Neuronal stem cell (in vitro differentiated cells): Measurements from ENCODE around the gene NPC2.

Experiments used
- DNase-seq: peaks from one replicate; pipeline ENCODE4 v3.0.0-alpha.2; 2013; ENCODE audit warnings: low spot score
- H2AFZ ChIP-seq: one replicate; pipeline ENCODE4 v1.6.1; 2013; ENCODE audit warnings: mild to moderate bottlenecking, low read length, inconsistent platforms
- H2AK5ac ChIP-seq: 2 replicates; pipeline ENCODE4 v1.6.1; 2013; ENCODE audit warnings: low read depth, mild to moderate bottlenecking, inconsistent platforms, low read length, moderate library complexity, mixed read lengths
- H2BK120ac ChIP-seq: 2 replicates; pipeline ENCODE4 v1.6.1; 2013; ENCODE audit warnings: low read depth, mild to moderate bottlenecking, inconsistent platforms, low read length, moderate library complexity, mixed read lengths
- H2BK12ac ChIP-seq: one replicate; pipeline ENCODE4 v1.6.1; 2013; ENCODE audit warnings: low read length, inconsistent platforms
- H2BK15ac ChIP-seq: 2 replicates; pipeline ENCODE4 v1.6.1; 2013; ENCODE audit warnings: mild to moderate bottlenecking, low read length, inconsistent platforms, mixed read lengths
- H2BK5ac ChIP-seq: one replicate; pipeline ENCODE4 v1.6.1; 2013; ENCODE audit warnings: inconsistent platforms, mild to moderate bottlenecking, low read length, moderate library complexity
- H3K14ac ChIP-seq: one replicate; pipeline ENCODE4 v1.6.1; 2013; ENCODE audit warnings: low read length, inconsistent platforms
- H3K18ac ChIP-seq: 2 replicates; pipeline ENCODE4 v1.6.1; 2013; ENCODE audit warnings: low read length, inconsistent platforms
- H3K23ac ChIP-seq: 2 replicates; pipeline ENCODE4 v1.6.1; 2013; ENCODE audit warnings: low read depth, mild to moderate bottlenecking, mixed read lengths, low read length, inconsistent platforms; ENCODE audit not compliant: poor library complexity
- H3K27ac ChIP-seq: replicated peaks from 3 replicates; pipeline ENCODE4 v1.5.1; 2013; ENCODE audit warnings: low read length, inconsistent platforms
- H3K27me3 ChIP-seq, 3 experiments: 2 replicates each; pipeline ENCODE4 v1.6.1; 2013; ENCODE audit warnings: low read length in 3 of 3, mild to moderate bottlenecking in 2 of 3, inconsistent platforms in 1 of 3, low read depth in 1 of 3, mixed read lengths in 1 of 3, moderate library complexity in 1 of 3; ENCODE audit not compliant: control insufficient read depth in 3 of 3, insufficient read depth in 3 of 3
- H3K36me3 ChIP-seq, 2 donors: replicated peaks in 1 of 2; 2 replicates each; pipeline ENCODE4 v1.6.1; 2013; ENCODE audit warnings: low read length in 2 of 2; ENCODE audit not compliant: control insufficient read depth in 2 of 2, insufficient read depth in 2 of 2
- H3K4ac ChIP-seq: 2 replicates; pipeline ENCODE4 v1.6.1; 2013; ENCODE audit warnings: inconsistent platforms, mild to moderate bottlenecking, low read length, moderate library complexity
- H3K4me1 ChIP-seq, 2 donors: 1 replicate in 1 of 2; 2 replicates in 1 of 2; pipeline ENCODE4 v1.6.1; 2013; ENCODE audit warnings: low read length in 2 of 2, low read depth in 1 of 2; ENCODE audit not compliant: control insufficient read depth in 2 of 2, insufficient read depth in 1 of 2
- H3K4me2 ChIP-seq: one replicate; pipeline ENCODE4 v1.6.1; 2013; ENCODE audit warnings: mild to moderate bottlenecking, low read length, inconsistent platforms; ENCODE audit not compliant: insufficient read depth, poor library complexity, severe bottlenecking
- H3K4me3 ChIP-seq, 2 donors: 2 replicates each; pipeline ENCODE4 v1.5.1; 2013; ENCODE audit warnings: low read length in 2 of 2, mild to moderate bottlenecking in 2 of 2, inconsistent platforms in 1 of 2, moderate library complexity in 1 of 2
- H3K79me1 ChIP-seq: one replicate; pipeline ENCODE4 v1.6.1; 2013; ENCODE audit warnings: low read depth, mild to moderate bottlenecking, inconsistent platforms, low read length, moderate library complexity
- H3K9ac ChIP-seq: one replicate; pipeline ENCODE4 v1.6.1; 2013; ENCODE audit warnings: mild to moderate bottlenecking, low read depth, low read length, inconsistent platforms; ENCODE audit not compliant: poor library complexity
- H3K9me3 ChIP-seq, 2 donors: replicated peaks in 1 of 2; 2 replicates each; pipeline versions ENCODE3 to v1.6.1; 2013; ENCODE audit warnings: low read length in 2 of 2, mild to moderate bottlenecking in 2 of 2, inconsistent platforms in 1 of 2, low read depth in 1 of 2, mixed read lengths in 1 of 2, moderate library complexity in 1 of 2; ENCODE audit not compliant: control insufficient read depth in 2 of 2, insufficient read depth in 1 of 2
- H4K8ac ChIP-seq: one replicate; pipeline ENCODE4 v1.6.1; 2013; ENCODE audit warnings: low read depth, mild to moderate bottlenecking, inconsistent platforms, low read length, moderate library complexity
- H4K91ac ChIP-seq: one replicate; pipeline ENCODE4 v1.6.1; 2013; ENCODE audit warnings: low read length, low read depth, mild to moderate bottlenecking, inconsistent platforms; ENCODE audit not compliant: poor library complexity
- WGBS, 2 donors: extraction: QIAGEN DNeasy Blood & Tissue Kit; methylation state at CpG; one replicate each; pipeline ENCODE4 v1.1.7; 2013; ENCODE audit warnings: missing lambda C conversion rate in 2 of 2, mixed read lengths in 1 of 2; ENCODE audit not compliant: insufficient read length in 2 of 2, insufficient replicate concordance in 1 of 2; ENCODE audit errors: extremely low coverage in 2 of 2; 5-methylcytosine and 5-hydroxymethylcytosine counted together

Gene NPC2

GRCh38 chr14:74462993-74463392 lies 30.1 kb downstream of the NPC2 start:
- no peak overlapping the region for H2AFZ ChIP-seq
- H2BK15ac ChIP-seq, result no peak overlapping the region
- H4K8ac ChIP-seq, result no peak overlapping the region
- no peak overlapping the region for H3K4ac ChIP-seq
- H2BK12ac ChIP-seq, result no peak overlapping the region
- no peak overlapping the region for H3K23ac ChIP-seq
- no peak overlapping the region for H3K4me3 ChIP-seq
- no peak overlapping the region for H2AK5ac ChIP-seq
- no peaks in the 10 kb centered on the region for H3K36me3 ChIP-seq
- no peak overlapping the region for H4K91ac ChIP-seq
- no CpG with 5 or more reads among the region's 3 CpGs for WGBS, 2 donors
- no peak overlapping the region for H3K14ac ChIP-seq
- no peak overlapping the region for H3K9ac ChIP-seq
- no peaks in the 10 kb centered on the region for H3K9me3 ChIP-seq
- no peak overlapping the region for H2BK5ac ChIP-seq
- no peak overlapping the region for H3K27ac ChIP-seq
- no peak overlapping the region for H3K4me2 ChIP-seq
- H3K18ac ChIP-seq, result no peak overlapping the region
- H3K4me1 ChIP-seq, result peaks cover 0 to 7% of the 10 kb centered on the region in 2 donors
- peaks cover 0 to 13% (median 0%) of the 10 kb centered on the region in 3 experiments for H3K27me3 ChIP-seq
- no peak for DNase-seq
- H2BK120ac ChIP-seq, result no peak overlapping the region
- no peaks in the 10 kb centered on the region for H3K79me1 ChIP-seq

DNA sequence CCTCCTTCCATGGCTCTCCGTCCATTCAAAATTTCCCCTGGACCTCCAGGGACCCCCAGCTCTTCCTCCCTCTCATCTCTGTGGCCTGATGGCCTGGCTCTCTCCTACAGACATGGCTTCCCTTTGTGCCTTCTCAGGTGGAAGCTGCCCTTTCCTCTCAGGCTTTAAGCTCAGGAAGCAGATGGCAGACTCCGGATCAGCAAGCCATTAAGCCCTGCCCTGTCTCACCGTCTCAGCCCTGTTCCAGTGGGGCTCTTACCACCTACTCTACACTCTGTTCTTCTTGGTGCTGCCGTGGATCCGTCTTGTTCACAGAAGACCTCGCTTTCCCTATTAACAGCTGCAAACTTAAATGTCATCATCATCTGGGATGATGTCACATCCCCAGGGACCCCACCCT lies 33.1 kb downstream of the NPC2 start:
- no peak overlapping the region for H2BK12ac ChIP-seq
- no peak overlapping the region for H3K9ac ChIP-seq
- no peak overlapping the region for H3K23ac ChIP-seq
- H2BK5ac ChIP-seq, result no peak overlapping the region
- no peak overlapping the region for H3K4me3 ChIP-seq
- H4K91ac ChIP-seq, result no peak overlapping the region
- peaks cover 0 to 16% of the 10 kb centered on the region in 2 donors for H3K4me1 ChIP-seq
- H4K8ac ChIP-seq, result no peak overlapping the region
- no peaks in the 10 kb centered on the region for H3K79me1 ChIP-seq
- no peak overlapping the region for H3K27ac ChIP-seq
- no peak overlapping the region for H3K14ac ChIP-seq
- H3K4me2 ChIP-seq, result no peak overlapping the region
- DNase-seq, result no peak
- no peak overlapping the region for H2BK15ac ChIP-seq
- H3K9me3 ChIP-seq, result peaks cover 0 to 2% of the 10 kb centered on the region in 2 donors
- no CpG with 5 or more reads among the region's 6 CpGs for WGBS, 2 donors
- H3K4ac ChIP-seq, result no peak overlapping the region
- H2AK5ac ChIP-seq, result no peak overlapping the region
- H2AFZ ChIP-seq, result peak overlapping the region; percentile 58
- H3K18ac ChIP-seq, result peak overlapping the region; percentile 20
- H3K27me3 ChIP-seq, result peaks cover 0 to 26% (median 0%) of the 10 kb centered on the region in 3 experiments
- no peak overlapping the region for H2BK120ac ChIP-seq
- H3K36me3 ChIP-seq, result no peaks in the 10 kb centered on the region

- Histone ChIP-seq H2BK5ac (no peak overlapping the region), H3K4ac (no peak overlapping the region), H3K9me3 (peaks cover 0 to 4% of the 10 kb centered on the region in 2 donors), H3K18ac (peak overlapping the region; percentile 20), H3K27me3 (peaks cover 0 to 26% (median 0%) of the 10 kb centered on the region in 3 experiments), H2BK12ac (no peak overlapping the region), H3K9ac (no peak overlapping the region), H4K91ac (no peak overlapping the region), H2BK120ac (no peak overlapping the region), H4K8ac (no peak overlapping the region), H3K14ac (no peak overlapping the region), H3K4me1 (peaks cover 0 to 16% of the 10 kb centered on the region in 2 donors), H3K4me2 (no peak overlapping the region), H3K27ac (no peak overlapping the region), H3K4me3 (no peak overlapping the region), H2AK5ac (peak overlapping the region; percentile 86), H2AFZ (peak overlapping the region; percentile 58), H3K36me3 (no peaks in the 10 kb centered on the region), H3K79me1 (no peaks in the 10 kb centered on the region), H2BK15ac (no peak overlapping the region), H3K23ac (no peak overlapping the region)
- no CpG with 5 or more reads among the region's 10 CpGs for WGBS, 2 donors
- peak; percentile 24 for DNase-seq
Observed at GRCh38 chr14:74459289-74459946, 33.7 kb downstream of the NPC2 start.

- Histone ChIP-seq H3K9me3 (peaks cover 0 to 4% of the 10 kb centered on the region in 2 donors), H2AK5ac (peak overlapping the region; percentile 30), H4K8ac (no peak overlapping the region), H2AFZ (no peak overlapping the region), H3K18ac (no peak overlapping the region), H3K4ac (no peak overlapping the region), H2BK12ac (no peak overlapping the region), H3K27ac (no peak overlapping the region), H2BK15ac (no peak overlapping the region), H3K14ac (no peak overlapping the region), H2BK120ac (no peak overlapping the region), H3K36me3 (no peaks in the 10 kb centered on the region), H3K23ac (no peak overlapping the region), H4K91ac (no peak overlapping the region), H3K4me2 (no peak overlapping the region), H3K79me1 (no peaks in the 10 kb centered on the region), H3K27me3 (peaks cover 0 to 21% (median 0%) of the 10 kb centered on the region in 3 experiments), H3K4me3 (no peak overlapping the region), H2BK5ac (no peak overlapping the region), H3K4me1 (peaks cover 0 to 16% of the 10 kb centered on the region in 2 donors), H3K9ac (no peak overlapping the region)
- DNase-seq, result no peak
- WGBS, 2 donors, result no CpG with 5 or more reads among the region's 4 CpGs
Observed at GRCh38 chr14:74457565-74457895, 35.6 kb downstream of the NPC2 start.
